Measurements from ENCODE around the gene MYO1D.

DNA sequence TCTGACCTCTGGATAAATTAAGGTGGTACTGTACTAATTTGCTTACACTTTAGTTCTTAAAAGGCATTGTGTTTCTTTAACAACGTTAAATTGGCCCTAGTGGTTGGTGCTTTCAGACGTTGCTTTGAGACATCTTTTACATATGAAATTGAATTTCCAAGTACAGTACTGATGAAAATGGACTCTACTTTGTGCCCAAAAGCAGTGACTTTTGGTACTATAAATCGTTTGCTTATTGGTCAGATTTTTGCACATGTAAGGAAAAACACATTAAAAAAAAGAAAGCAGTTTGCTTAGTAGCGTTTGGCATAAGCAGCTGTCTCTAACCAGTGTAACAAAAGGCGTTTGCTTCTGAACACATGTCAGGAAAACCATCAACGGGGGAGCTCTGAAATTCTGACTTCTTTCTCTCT, 250.5 kb downstream of the MYO1D start:
- TF ChIP-seq, protein P1, sequence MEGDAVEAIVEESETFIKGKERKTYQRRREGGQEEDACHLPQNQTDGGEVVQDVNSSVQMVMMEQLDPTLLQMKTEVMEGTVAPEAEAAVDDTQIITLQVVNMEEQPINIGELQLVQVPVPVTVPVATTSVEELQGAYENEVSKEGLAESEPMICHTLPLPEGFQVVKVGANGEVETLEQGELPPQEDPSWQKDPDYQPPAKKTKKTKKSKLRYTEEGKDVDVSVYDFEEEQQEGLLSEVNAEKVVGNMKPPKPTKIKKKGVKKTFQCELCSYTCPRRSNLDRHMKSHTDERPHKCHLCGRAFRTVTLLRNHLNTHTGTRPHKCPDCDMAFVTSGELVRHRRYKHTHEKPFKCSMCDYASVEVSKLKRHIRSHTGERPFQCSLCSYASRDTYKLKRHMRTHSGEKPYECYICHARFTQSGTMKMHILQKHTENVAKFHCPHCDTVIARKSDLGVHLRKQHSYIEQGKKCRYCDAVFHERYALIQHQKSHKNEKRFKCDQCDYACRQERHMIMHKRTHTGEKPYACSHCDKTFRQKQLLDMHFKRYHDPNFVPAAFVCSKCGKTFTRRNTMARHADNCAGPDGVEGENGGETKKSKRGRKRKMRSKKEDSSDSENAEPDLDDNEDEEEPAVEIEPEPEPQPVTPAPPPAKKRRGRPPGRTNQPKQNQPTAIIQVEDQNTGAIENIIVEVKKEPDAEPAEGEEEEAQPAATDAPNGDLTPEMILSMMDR (IDR thresholded peaks at IDR 0.05), result no peak
- TF ChIP-seq POLR2A (IDR thresholded peaks at IDR 0.05) (no peak), EP300 (IDR thresholded peaks at IDR 0.05) (no peak)
